Activated CD8-positive, alpha-beta memory T cell treated with anti-CD3 and anti-CD28 coated beads for 36 hours (primary cell): Measurements from ENCODE around the gene PRKG2. TPM values are rescaled to one million over a fixed set of nuclear protein-coding genes. Genes with fewer than 3 reads are reported as not detected.
"Not testable (repeated sequence)": the region's sequence is repeated elsewhere in the genome, so short reads cannot be mapped to it uniquely, and the experiment has no call there.

Source experiments
- CTCF ChIA-PET: fragments of 350-600 bp; sonication (Branson Sonifier 250); formaldehyde crosslinking; loops from one replicate; lab custom pipeline; 2021; ENCODE audit warnings: antibody characterized with exemption; lab: Charles Lee
- POLR2A ChIA-PET: fragments of 350-600 bp; sonication (Branson Sonifier 250); formaldehyde crosslinking; loops from one replicate; lab custom pipeline; 2021; ENCODE audit warnings: antibody characterized with exemption; lab: Charles Lee
- total RNA-seq, 2 experiments: library from RNA; stranded (reverse); gene quantifications; one replicate each; pipeline ENCODE4 v1.2.3, GENCODE V29; 2021

PRKG2 gene, protein sequence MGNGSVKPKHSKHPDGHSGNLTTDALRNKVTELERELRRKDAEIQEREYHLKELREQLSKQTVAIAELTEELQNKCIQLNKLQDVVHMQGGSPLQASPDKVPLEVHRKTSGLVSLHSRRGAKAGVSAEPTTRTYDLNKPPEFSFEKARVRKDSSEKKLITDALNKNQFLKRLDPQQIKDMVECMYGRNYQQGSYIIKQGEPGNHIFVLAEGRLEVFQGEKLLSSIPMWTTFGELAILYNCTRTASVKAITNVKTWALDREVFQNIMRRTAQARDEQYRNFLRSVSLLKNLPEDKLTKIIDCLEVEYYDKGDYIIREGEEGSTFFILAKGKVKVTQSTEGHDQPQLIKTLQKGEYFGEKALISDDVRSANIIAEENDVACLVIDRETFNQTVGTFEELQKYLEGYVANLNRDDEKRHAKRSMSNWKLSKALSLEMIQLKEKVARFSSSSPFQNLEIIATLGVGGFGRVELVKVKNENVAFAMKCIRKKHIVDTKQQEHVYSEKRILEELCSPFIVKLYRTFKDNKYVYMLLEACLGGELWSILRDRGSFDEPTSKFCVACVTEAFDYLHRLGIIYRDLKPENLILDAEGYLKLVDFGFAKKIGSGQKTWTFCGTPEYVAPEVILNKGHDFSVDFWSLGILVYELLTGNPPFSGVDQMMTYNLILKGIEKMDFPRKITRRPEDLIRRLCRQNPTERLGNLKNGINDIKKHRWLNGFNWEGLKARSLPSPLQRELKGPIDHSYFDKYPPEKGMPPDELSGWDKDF
- total RNA-seq, result under 1 TPM in 1 of 2 experiments, not detected in 1; 0.06 TPM

DNA sequence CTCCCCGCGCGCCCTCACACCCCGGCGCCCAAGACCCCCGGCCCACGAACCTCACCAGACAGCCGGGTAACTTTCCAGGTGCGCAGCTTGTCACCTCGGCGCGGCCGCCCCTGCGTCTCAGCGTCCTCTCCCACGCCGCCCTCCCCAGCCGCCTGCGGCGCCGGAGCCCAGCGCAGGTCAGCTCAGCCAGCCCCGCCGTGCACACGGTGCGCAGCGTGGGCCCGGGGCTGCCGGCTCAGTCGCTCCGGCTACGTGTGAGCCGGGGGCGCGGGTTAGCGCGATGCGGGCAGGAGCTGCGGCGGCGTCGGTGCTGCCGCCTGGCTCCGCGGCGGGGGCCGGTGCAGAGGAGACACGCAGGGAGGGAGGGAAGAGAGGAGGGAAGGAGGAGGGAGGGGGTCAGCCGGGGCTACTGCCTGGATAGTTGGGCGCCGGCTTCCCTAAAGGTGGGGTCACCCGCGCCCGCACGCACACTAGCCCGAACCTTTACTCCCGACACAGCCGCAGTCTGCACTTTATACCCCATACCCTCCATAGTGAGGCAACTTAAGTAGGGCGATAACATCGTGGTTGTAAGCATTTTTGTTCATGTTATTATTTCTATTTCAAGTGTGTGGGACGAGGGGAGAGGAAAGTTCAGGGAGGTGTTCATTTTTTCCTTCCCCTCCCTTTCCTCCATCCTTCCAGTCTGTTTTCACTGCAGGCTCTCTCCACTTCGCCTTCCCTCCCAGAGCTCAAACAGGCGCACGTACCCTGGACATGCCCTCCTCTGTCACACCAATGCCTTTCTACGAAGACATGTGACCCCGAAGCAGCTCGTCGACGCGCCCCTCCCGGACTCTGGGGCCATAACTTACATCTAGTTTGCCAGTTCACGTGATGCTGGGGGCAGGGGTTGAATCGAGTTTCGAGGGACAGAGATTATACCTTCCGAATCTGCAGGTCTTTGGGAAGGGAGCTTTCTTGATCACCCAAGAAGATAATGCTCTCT is at the start of gene PRKG2:
PRKG2 (minus strand) TSS at position 342 of the 988 bp plus-strand sequence. CDS start 10,175 bp downstream, outside the sequence.
- ChIA-PET CTCF (no interaction called here), POLR2A (no interaction called here)

DNA sequence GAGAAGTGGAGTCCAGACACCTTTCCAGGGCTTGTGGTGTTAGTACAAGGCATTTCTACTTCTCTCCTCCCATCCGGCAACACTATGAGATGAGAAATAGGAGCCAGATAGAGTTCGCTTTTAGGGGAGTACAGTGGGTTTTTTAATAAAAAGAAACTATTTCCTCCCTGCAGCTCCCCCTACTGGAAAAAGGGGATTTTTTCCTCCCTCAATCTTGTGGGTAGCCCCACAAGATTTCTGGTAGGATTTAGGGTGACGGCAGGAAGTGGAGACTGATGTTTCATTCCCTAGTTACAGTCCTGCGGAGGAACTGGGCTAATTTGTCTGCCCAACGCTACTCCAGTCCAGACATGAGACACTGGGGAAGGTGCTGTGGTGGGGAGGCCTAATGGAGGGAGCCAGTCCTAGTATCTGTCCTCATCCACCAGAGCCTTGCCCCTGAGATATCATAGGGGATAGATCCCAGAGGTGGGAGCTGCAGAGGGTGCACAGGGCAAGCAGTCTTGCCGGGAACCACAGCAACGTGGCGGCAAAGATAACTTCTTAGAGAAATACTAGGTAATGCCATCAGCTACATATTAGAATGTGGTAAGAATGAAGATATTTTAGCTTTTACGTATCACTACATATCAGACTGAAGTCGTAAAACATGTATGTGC is 45.5 kb upstream of the PRKG2 start:
- ChIA-PET CTCF (interaction anchor here (0.5 to 1.8 kb wide), 3 partner anchors 10 to 1150 kb away, joined by 3 to 6 read pairs (median 4); no protein-coding TSS in a partner anchor), POLR2A (no interaction called here)

DNA sequence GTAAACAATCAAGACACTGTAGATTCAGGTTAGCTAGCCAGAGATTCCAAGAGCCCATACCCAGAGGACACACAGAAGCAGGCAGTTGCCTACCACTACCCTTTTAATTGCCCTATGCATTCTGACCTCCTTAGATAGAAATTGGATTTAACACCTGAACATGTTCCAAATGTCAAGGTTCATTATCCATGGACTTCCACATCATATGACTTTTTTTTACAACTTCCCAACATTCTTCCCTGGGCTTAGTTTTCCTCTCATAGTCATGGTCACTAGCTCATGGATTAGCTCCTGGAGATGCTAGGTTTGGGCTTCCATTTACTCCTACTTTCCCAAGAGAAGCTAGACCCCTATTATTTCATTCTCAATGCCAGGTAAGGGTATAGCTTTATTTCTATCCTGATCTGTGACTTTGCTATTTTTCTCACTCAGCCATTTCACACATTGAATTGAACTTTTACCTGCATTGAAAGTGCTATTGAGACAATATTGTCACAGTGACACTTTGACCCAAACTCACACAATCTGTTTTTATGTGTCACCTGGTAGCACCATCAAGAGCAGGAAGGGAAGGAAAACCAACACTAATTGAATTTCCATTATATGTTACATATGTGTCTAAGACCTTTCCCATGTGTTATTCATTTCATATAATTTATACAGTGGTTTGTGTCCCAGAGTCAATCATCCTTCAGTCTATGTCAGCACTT is 44.0 kb upstream of the PRKG2 start:
- ChIA-PET POLR2A (no interaction called here), CTCF (interaction anchor here (1.3 to 1.8 kb wide), 2 partner anchors 11 to 189 kb away, joined by 4 to 6 read pairs; no protein-coding TSS in a partner anchor)

DNA sequence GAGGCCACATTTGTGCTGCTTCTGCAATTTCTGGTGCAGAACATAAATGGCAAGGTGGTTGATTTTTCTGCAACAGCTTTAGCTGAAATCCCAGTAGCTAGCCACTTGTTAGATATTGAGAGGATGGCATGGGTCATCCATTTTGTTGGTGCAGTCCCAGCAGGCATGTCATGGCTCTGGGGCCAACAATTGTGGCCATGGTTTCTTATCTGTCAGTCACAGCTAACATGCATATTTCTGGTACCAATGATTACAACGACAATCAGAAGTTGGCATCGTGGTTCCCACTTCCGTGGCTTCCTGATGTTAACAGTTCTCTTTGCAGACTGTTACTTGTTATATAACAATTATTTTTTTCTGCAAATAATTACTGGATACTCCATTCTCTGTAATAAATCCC is 42.8 kb upstream of the PRKG2 start:
- ChIA-PET POLR2A (no interaction called here), CTCF (no interaction called here)

DNA sequence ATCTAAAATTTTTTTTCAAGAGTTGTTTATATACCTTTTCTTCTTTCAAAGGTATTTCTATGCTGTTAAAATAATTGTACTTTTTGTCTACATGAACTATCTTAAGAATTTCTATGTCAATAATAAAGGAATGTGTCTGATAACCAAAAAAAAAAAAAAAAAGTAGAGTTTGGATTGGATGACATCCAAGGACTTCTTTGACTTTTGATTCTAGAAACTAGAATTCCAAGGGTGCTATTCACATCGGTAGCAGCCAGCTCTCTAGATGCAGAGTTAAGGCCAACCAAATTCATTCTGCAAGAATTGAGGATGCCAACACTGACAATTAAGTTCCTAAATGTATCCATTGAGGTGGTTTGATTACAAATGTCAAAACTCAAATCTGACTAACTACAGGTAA is 42.0 kb upstream of the PRKG2 start:
- ChIA-PET CTCF (no interaction called here), POLR2A (no interaction called here)

DNA sequence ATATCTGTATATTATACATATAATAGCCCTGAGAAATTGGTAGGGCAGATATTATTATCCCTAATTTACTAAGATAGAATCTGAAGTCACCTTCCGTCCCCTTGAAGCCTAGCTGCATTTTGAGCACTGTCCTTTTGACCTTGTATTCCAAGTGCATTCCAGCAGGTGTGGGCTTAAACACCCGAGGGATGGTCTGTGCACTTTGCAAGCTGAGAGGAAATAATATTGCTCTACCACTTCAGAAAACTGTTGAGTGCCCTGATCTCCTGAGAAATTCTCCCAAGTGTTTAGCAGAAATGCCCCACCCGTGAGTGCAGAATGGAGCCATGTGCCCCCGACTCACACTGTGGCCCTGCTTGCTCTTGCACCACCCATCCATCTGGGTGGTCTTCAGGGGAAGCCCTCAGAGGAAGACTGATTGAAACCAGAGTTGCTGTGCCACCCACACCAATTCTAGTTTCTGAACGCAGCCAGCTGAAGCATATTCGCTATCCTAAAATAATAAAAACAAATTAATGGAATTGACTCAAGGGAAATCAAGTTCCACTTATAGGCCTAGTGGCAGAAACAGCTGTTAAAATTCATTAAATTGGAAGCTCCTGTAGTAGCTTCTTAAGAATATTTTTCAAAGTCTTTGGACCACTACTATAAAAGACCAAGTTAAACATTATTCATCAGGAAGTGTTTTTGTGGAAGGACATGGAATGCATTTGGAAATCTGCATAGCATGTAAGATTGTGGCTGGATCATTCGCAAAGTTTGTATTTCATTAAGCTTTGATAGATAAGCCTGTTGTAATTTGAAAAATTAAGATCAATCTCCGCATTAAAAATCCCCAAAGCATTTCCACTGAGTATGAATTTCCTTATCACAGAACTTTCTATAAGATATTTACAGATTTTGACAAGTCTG is 41.3 kb upstream of the PRKG2 start:
- CTCF ChIA-PET, result no interaction called here
- POLR2A ChIA-PET, result no interaction called here

DNA sequence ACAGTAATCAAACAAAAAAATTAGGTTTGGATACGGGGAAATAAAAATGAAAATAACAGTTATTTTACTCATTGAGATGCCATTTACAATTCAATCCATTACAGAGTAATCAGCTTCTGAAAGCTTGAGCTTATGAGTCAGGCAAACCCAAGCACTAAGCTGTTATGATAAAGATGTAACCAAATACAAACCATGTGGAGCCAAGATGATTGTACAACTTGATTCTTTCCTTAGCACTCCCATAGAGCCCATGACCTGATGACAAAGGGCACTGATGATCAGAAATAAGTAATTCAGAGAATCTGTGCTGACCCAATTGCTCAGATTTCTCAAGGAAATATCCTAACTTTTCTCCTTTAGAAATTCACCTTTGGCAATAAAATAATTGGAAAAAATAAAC is 40.5 kb upstream of the PRKG2 start:
- ChIA-PET POLR2A (no interaction called here), CTCF (no interaction called here)

DNA sequence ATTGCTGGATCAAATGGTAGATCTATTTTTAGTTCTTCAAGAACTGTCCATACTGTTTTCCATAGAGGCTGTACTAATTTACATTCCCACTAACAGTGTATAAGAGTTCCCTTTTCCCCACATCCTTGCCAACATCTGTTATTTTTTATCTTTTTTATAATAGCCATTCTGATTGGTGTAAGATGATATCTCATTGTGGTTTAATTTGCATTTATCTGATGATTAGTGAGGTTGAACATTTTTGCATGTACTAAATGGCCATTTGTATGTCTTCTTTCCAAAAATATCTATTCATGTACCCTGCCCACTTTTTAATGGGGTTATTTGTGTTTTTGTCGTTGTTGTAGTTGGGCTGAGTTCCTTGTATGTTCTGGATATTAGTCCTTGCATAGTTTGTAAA is 35.4 kb upstream of the PRKG2 start:
- CTCF ChIA-PET, result no interaction called here
- POLR2A ChIA-PET, result no interaction called here

DNA sequence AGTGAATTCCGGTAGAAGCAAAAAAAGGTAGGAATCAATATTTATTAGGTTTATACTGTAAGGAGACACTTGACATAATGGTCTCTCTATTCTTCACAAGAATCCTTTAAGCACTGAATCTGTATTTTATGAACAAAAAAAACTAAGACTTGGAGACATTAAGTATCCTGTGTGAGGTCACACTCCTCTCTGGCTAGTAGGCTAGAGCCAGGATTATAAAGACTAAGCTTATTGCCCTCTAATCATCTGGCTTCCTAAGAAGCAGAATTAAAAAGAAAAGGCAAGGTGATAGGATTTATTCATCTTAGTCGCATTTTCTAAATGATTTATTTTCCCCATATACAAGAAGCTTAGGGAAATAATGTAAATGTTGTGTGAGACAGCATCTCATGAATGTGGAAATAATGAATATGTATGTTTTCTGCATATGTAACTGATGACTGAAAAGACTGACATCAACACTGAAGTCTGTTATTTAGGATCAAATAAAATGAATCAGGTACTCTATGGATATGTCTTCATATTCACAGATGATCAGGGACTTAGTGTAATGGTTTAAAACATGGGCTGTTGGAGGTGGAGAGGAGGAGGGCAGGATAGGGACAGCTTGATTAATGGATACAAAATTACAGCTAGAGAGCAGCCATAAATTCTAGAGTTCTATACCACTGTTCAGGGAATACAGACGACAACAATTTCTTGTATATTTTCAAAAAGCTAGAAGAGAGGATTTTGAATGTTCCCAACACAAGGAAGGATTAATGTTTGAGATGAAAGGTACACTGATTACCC is 30.4 kb upstream of the PRKG2 start:
- ChIA-PET CTCF (no interaction called here), POLR2A (no interaction called here)

DNA sequence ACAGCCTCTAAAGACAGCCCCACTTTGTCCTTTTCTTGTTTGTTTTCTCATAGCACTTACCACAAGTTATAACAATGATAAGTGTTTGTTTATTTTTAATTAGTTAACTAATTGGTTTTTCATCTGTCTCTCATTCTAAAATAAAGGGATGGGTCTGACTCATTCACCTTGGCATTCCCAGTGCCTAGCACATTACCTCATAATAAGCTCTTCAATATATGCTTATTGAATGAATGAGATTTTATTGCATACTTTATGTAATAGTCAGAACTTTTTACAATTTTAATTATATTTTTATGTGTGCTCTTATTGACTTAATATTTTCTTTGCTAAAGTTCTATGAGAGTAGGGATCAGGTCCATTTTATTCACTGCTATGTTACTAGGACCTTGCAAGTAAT is 22.8 kb upstream of the PRKG2 start:
- ChIA-PET CTCF (no interaction called here), POLR2A (no interaction called here)

DNA sequence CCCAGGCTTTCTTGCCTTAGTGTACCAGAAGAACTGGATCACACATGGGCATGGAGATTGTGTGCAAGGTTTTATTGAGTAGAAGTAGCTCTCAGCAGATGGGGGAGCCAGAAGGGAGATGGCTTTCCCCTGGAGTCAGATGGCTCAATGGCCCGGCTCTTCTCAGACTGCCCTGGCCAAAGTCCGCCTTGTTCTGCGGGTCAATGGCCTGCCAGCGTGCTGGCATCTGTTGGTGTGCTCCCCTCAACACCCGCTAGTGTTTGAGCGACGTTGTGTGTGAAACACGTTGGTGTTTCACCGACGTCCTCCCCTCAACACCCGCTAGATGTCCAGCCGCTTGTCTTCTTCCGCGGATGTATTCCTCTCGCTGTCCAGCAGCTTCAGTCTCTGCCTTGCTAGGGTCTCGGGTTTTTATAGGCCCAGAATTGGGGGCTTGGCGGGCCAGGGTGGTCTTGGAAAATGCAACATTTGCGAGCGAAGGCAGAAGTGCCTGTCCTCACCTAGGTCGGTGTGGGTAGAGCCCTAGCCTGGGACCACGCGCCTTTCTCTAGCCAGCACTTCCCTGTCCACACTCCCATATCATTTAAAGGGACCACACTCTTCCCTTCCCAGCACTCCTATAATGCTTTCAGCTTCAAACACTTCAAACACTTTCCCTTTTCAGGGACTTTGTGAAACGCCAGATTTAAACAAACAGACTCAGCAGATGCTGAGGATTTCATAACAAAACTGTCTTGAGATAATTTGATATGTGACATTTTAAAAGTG is 21.1 kb upstream of the PRKG2 start:
- POLR2A ChIA-PET, result no interaction called here
- CTCF ChIA-PET, result no interaction called here

DNA sequence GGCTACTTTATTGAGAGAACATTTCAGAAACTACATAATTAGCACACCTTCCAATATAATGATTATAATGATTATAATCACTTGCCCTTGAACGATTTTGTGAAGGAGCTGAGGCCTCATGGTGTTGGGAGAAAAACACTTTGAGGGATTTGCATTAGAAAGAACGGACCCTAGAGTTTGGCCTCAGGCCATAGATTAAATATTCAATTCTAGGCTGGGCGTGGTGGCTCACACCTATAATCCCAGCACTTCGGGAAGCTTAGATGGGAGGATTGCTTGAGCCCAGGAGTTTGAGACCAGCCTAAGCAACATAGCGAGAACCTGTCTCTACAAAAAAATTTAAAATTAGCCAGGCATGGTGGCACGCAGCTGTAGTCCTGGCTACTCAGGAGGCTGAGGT is 12.9 kb upstream of the PRKG2 start:
- ChIA-PET CTCF (no interaction called here), POLR2A (no interaction called here)

DNA sequence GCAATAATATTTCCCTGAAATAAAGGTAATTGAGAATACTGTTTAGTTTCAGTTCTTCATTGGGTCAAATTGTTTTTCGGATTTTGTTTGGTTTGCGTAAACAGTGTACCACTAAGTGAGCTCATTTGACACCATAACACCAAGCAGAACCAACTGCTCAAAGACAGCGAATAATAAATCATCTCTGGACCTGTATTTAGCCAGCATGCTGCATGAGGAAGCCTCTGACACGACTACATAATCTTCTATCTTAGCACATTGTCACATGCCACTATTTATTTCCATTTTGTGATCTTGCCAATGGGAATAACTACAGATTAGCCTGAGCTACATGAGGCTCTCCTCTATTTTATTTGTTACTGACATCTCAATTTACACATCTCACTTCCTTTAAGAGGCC is 12.1 kb upstream of the PRKG2 start:
- CTCF ChIA-PET, result no interaction called here
- POLR2A ChIA-PET, result no interaction called here

DNA sequence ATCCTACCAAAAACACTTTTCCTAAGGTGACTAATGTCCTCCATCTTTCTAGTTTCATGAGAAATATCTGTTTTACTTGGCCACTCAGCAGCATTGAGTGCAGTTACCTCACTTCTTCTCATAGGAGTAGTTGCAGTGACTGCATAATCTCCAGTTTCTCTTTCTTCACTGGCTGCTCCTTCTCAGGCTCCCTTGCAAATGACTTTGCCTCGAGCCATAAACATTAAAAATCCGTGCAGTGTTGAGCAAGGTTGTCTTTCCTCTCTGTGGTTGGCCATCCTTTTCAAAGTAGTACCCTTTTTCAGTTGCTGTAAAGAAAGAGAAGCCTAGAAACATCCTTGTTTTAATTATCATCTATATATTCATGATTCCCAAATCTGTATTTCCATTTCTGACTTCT is 10.2 kb upstream of the PRKG2 start:
- CTCF ChIA-PET, result no interaction called here
- POLR2A ChIA-PET, result no interaction called here

DNA sequence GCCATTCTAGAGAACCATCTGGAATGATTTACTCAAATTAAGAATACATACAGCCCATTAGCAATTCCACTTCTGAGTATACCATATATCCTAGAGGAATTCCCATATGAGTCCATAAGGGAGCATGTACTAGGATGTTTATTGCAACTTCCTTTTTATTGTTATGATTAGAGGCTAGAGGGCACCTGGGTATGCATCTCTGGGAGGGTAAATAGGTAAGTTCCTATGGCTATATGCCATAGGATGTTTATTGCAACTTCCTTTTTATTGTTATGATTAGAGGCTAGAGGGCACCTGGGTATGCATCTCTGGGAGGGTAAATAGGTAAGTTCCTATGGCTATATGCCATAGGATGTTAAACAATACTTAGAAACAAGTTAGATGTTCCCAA is 7.1 kb upstream of the PRKG2 start:
- CTCF ChIA-PET, POLR2A ChIA-PET: not testable (repeated sequence)
